Hepatocyte (in vitro differentiated cells): ENCODE results near the gene RASSF3.

Source experiments
- CTCF ChIP-seq: fragments of 200-600 bp; sonication (generic); IDR thresholded peaks from 2 replicates; pipeline ENCODE4 v1.5.1; 2016; ENCODE audit warnings: antibody characterized with exemption, mild to moderate bottlenecking; ENCODE audit not compliant: poor library complexity
- EZH2phosphoT487 ChIP-seq: fragments of 200-600 bp; sonication (generic); IDR thresholded peaks from one replicate; pipeline ENCODE4 v1.6.1; 2018; ENCODE audit warnings: antibody characterized with exemption, mild to moderate bottlenecking, low read depth, moderate library complexity; ENCODE audit not compliant: unreplicated experiment, severe bottlenecking

- no peak for TF ChIP-seq CTCF
- TF ChIP-seq EZH2phosphoT487 = no peak
Measured at GRCh38 chr12:64671681-64672080, 61.4 kb downstream of the RASSF3 start.
